HepG2 (cell line): ENCODE results near the gene TMC4. TPM values are rescaled to one million over a fixed set of nuclear protein-coding genes. Genes with fewer than 3 reads are reported as not detected.
"Not testable (repeated sequence)": the region's sequence is repeated elsewhere in the genome, so short reads cannot be mapped to it uniquely, and the experiment has no call there.

ENCODE experiments used
- ATAC-seq: fragments of 200-7000 bp; cut with Tn5 transposase; 3 replicates; pipeline ENCODE4 v1.9.1; 2020; ENCODE audit warnings: mild to moderate bottlenecking, moderate library complexity
- BruUV-seq: library from RNA; stranded (reverse); fragments of 400-500 nt; replicated peaks from 2 replicates; lab custom pipeline; 2021; lab: Mats Ljungman, UMichigan
- CTCF ChIA-PET: fragments of 300-600 bp; formaldehyde crosslinking; extraction: SDS; loops from one replicate; lab custom pipeline; 2021; ENCODE audit warnings: low total read pairs, inconsistent platforms, low intra/inter-chr PET ratio; lab: Yijun Ruan, JAX
- POLR2A ChIA-PET: fragments of 350-600 bp; sonication (Branson Sonifier 250); formaldehyde crosslinking; loops from one replicate; lab custom pipeline; 2020; ENCODE audit warnings: antibody characterized with exemption, inconsistent platforms; lab: Yijun Ruan, JAX
- DNase-seq: peaks from one replicate; pipeline ENCODE4 v3.0.0-alpha.2; 2015; ENCODE audit warnings: low spot score
- FAIRE-seq: peaks from 3 replicates; lab custom pipeline; 2011; peaks lifted over from hg19 to GRCh38; lab: Jason Lieb, UNC
- H2AFZ ChIP-seq: one replicate; pipeline ENCODE4 v1.6.1; 2011; ENCODE audit warnings: low read length, inconsistent platforms
- H3K27ac ChIP-seq: fragments of 300-600 bp; 3 replicates; pipeline ENCODE4 v1.8.0; 2011; ENCODE audit warnings: mixed run types, mild to moderate bottlenecking, mixed read lengths, low read length, inconsistent platforms; ENCODE audit not compliant: insufficient read depth; ENCODE audit errors: extremely low read length
- H3K27me3 ChIP-seq, 2 experiments: fragments of 200-600 bp in 1 of 2; 2 replicates in 1 of 2; 3 replicates in 1 of 2; pipeline versions ENCODE4 v1.6.0 to v1.8.0; 2011; ENCODE audit warnings: low read length in 2 of 2, mild to moderate bottlenecking in 2 of 2, moderate library complexity in 2 of 2, inconsistent platforms in 1 of 2; ENCODE audit not compliant: insufficient read depth in 2 of 2, control insufficient read depth in 1 of 2
- H3K36me3 ChIP-seq, 2 experiments: fragments of 200-600 bp in 1 of 2; replicated peaks in 1 of 2; 2 replicates in 1 of 2; 3 replicates in 1 of 2; pipeline versions ENCODE4 v1.5.1 to v1.8.0; 2011; ENCODE audit warnings: low read length in 2 of 2, inconsistent platforms in 1 of 2; ENCODE audit not compliant: insufficient read depth in 2 of 2, control insufficient read depth in 1 of 2
- H3K4me1 ChIP-seq: 2 replicates; pipeline ENCODE4 v1.5.1; 2012; ENCODE audit warnings: low read length, inconsistent platforms; ENCODE audit not compliant: insufficient read depth
- H3K4me2 ChIP-seq: 2 replicates; pipeline ENCODE4 v1.6.0; 2011; ENCODE audit warnings: low read depth, low read length, inconsistent platforms
- H3K4me3 ChIP-seq, 3 experiments: fragments of 200-600 bp in 1 of 3; sonication (generic), shearing (Covaris generic) in 1 of 3; replicated peaks in 1 of 3; 2 replicates each; pipeline ENCODE4 v1.5.1; 2011 to 2016; ENCODE audit warnings: low read length in 3 of 3, inconsistent platforms in 2 of 3, low read depth in 2 of 3, mild to moderate bottlenecking in 2 of 3, control low read depth in 1 of 3, mixed read lengths in 1 of 3; ENCODE audit not compliant: insufficient read depth in 1 of 3
- H3K79me2 ChIP-seq: one replicate; pipeline ENCODE4 v1.6.1; 2011; ENCODE audit warnings: low read length, inconsistent platforms; ENCODE audit not compliant: insufficient read depth
- H3K9ac ChIP-seq: 2 replicates; pipeline ENCODE4 v1.6.0; 2011; ENCODE audit warnings: mild to moderate bottlenecking, low read depth, low read length, inconsistent platforms; ENCODE audit not compliant: insufficient read depth
- H3K9me3 ChIP-seq: 2 replicates; pipeline ENCODE4 v1.5.1; 2012; ENCODE audit warnings: mild to moderate bottlenecking, low read length
- H4K20me1 ChIP-seq: 2 replicates; pipeline ENCODE4 v1.6.0; 2011; ENCODE audit warnings: inconsistent platforms, mild to moderate bottlenecking, low read length, moderate library complexity; ENCODE audit not compliant: insufficient read depth
- ARID2 ChIP-seq: sonication (generic); formaldehyde crosslinking; IDR thresholded peaks from 2 replicates; pipeline ENCODE4 v1.8.1; 2022; ENCODE audit warnings: mild to moderate bottlenecking, missing genetic modification reagents, borderline replicate concordance
- CAMTA2 ChIP-seq: sonication (generic); formaldehyde crosslinking; IDR thresholded peaks from 2 replicates; pipeline ENCODE4 v1.4.0; 2020; ENCODE audit warnings: mild to moderate bottlenecking, missing genetic modification reagents, borderline replicate concordance
- EEA1 ChIP-seq: sonication (generic); formaldehyde crosslinking; IDR thresholded peaks from 2 replicates; pipeline ENCODE4 v1.5.1; 2020; ENCODE audit warnings: mild to moderate bottlenecking, missing genetic modification reagents, borderline replicate concordance
- ETV5 ChIP-seq: IDR thresholded peaks from 2 replicates; pipeline ENCODE4 v1.6.1; 2018; ENCODE audit warnings: missing biosample characterization, missing genetic modification reagents, inconsistent platforms, borderline replicate concordance
- HOXA3 ChIP-seq: sonication (generic); formaldehyde crosslinking; IDR thresholded peaks from 2 replicates; pipeline ENCODE4 v1.5.0; 2020; ENCODE audit warnings: missing genetic modification reagents
- KDM6A ChIP-seq: IDR thresholded peaks from 2 replicates; pipeline ENCODE4 v1.6.1; 2016; ENCODE audit warnings: low read depth
- NFE2 ChIP-seq: sonication (generic); formaldehyde crosslinking; IDR thresholded peaks from 2 replicates; pipeline ENCODE4 v1.4.0; 2020; ENCODE audit warnings: missing genetic modification reagents
- NR2F6 ChIP-seq, 2 experiments: IDR thresholded peaks; 2 replicates each; pipeline ENCODE4 v1.6.1; 2016; ENCODE audit warnings: antibody characterized with exemption in 1 of 2, mild to moderate bottlenecking in 1 of 2
- ZEB1 ChIP-seq: IDR thresholded peaks from 2 replicates; pipeline ENCODE4 v1.6.1; 2012; ENCODE audit warnings: mild to moderate bottlenecking, low read depth, inconsistent platforms; ENCODE audit not compliant: insufficient replicate concordance
- ZHX2 ChIP-seq, 2 experiments: sonication (generic) in 1 of 2; formaldehyde crosslinking in 1 of 2; IDR thresholded peaks; 2 replicates each; pipeline versions ENCODE4 v1.6.1 to v1.9.0; 2014 to 2022; ENCODE audit warnings: antibody characterized with exemption in 1 of 2, borderline replicate concordance in 1 of 2, inconsistent platforms in 1 of 2, low read depth in 1 of 2, missing genetic modification reagents in 1 of 2
- ZMYM4 ChIP-seq: sonication (generic); formaldehyde crosslinking; IDR thresholded peaks from 2 replicates; pipeline ENCODE4 v1.8.1; 2023; ENCODE audit warnings: mild to moderate bottlenecking, missing genetic modification reagents
- ZNF432 ChIP-seq: sonication (generic); formaldehyde crosslinking; IDR thresholded peaks from 2 replicates; pipeline ENCODE4 v1.5.0; 2020; ENCODE audit warnings: missing genetic modification reagents, mild to moderate bottlenecking, borderline replicate concordance
- ZNF543 ChIP-seq: sonication (generic); formaldehyde crosslinking; IDR thresholded peaks from 2 replicates; pipeline ENCODE4 v1.4.0; 2020; ENCODE audit warnings: mild to moderate bottlenecking, missing genetic modification reagents
- WGBS: methylation state at CpG from one replicate; pipeline ENCODE4 v1.1.6; 2017; ENCODE audit warnings: low lambda C conversion rate; 5-methylcytosine and 5-hydroxymethylcytosine counted together
- in situ Hi-C: cut with HindIII; loops from 2 replicates; pipeline ENCODE4 v1.10.0; 2017; ENCODE audit warnings: low pct_unique_long_range_greater_than_20kb; ENCODE audit not compliant: extremely low pct_ligation_motif_present
- intact Hi-C: fragments of 100-400 bp; cut with micrococcal nuclease; formaldehyde crosslinking; loops from one replicate; pipeline ENCODE4 v1.10.0; 2022; ENCODE audit not compliant: unreplicated experiment
- polyA plus RNA-seq, 8 experiments: library from polyadenylated mRNA; depleted of rRNA in 3 of 8; stranded (reverse) in 7 of 8; unstranded in 1 of 8; fragments of >200 nt; fragmentation: Illumina TruSeq in 4 of 8; extraction: Trizol in 4 of 8; gene quantifications; 2 replicates each; pipeline versions ENCODE4 v1.2.1 to v1.2.3, GENCODE V29; 2011 to 2016; ENCODE audit warnings: low read depth in 4 of 8, missing spikeins in 1 of 8, mixed read lengths in 1 of 8; ENCODE audit not compliant: insufficient read depth in 1 of 8
- total RNA-seq, 5 experiments: library from RNA; depleted of rRNA; stranded (reverse); fragments of >200 nt; fragmentation: Illumina TruSeq; extraction: Trizol; gene quantifications; 2 replicates each; pipeline ENCODE4 v1.2.3, GENCODE V29; 2016; ENCODE audit warnings: low read depth in 1 of 5
- TF ChIP-seq, protein P1 (sequence below): sonication (generic); formaldehyde crosslinking; IDR thresholded peaks from 2 replicates; pipeline ENCODE4 v1.9.0; 2022; ENCODE audit warnings: missing genetic modification reagents, mild to moderate bottlenecking, borderline replicate concordance

Gene TMC4
- total and polyA plus RNA-seq, 2 of the 13 experiments (the other 11 are each of a cell fraction or from before 2014, with no cell fraction given) = 0.13 to 0.24 TPM

DNA sequence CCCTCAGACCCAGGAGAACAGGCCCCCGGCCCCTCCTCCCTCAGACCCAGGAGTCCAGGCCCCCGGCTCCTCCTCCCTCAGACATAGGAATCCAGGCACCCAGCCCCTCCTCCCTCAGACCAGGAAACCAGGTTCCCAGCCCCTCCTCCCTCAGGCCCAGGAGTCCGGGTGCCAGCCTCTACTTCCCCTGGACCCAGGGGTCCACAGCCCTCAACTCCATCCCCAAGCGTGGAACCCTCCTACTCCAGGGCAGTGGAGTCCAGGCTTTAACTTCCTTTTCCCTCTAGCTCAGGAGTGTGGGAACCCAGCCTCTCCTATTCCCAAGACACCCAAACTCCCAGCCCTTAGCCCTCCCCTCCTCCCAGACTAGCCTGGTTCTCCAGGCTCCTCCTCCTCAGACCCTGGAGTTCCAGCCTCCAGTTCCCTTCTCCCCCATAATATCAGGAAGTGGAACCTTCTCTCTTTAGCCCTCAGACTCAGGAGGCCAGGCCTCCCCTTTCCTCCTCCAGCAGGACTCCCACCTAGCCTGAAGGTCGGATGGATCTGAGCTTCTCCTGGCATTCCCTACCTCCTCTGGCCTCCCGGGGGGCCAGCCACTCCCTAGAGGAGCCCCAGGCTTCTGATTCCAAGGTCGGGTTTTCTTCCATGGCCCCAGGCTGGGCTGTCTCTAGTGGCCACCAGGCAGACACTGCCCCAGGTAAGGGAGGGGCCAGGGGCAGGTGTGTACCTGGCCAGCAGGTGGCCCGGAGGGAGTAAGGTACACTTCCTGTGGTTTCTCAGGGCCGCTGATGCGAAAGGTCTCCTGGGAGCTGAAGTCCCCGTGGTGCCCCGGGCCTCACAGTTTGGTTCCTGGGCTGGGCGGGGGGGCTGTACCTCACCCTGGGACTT lies at the start of gene TMC4 (continued):
- TF ChIP-seq ZHX2 (IDR thresholded peaks at IDR 0.05; ENCODE audit: low read depth) (no peak), ZHX2 (CRISPR knock-in tag; IDR thresholded peaks at IDR 0.05; ENCODE audit: borderline replicate concordance) (no peak), ZNF543 (CRISPR knock-in tag) (no peak), ZEB1 (peak; percentile 99), ARID2 (CRISPR knock-in tag) (no peak), ZNF432 (CRISPR knock-in tag) (no peak), CAMTA2 (CRISPR knock-in tag) (no peak), NFE2 (no peak), ETV5 (CRISPR knock-in tag) (peak; percentile 14; the same call in 1 of the 2 replicates), HOXA3 (no peak), KDM6A (CRISPR knock-in tag) (no peak), EEA1 (CRISPR knock-in tag) (no peak), ZMYM4 (CRISPR knock-in tag) (no peak), NR2F6 (IDR thresholded peaks at IDR 0.05) (no peak), NR2F6 (CRISPR knock-in tag; IDR thresholded peaks at IDR 0.05) (no peak)
- TF ChIP-seq, protein P1, sequence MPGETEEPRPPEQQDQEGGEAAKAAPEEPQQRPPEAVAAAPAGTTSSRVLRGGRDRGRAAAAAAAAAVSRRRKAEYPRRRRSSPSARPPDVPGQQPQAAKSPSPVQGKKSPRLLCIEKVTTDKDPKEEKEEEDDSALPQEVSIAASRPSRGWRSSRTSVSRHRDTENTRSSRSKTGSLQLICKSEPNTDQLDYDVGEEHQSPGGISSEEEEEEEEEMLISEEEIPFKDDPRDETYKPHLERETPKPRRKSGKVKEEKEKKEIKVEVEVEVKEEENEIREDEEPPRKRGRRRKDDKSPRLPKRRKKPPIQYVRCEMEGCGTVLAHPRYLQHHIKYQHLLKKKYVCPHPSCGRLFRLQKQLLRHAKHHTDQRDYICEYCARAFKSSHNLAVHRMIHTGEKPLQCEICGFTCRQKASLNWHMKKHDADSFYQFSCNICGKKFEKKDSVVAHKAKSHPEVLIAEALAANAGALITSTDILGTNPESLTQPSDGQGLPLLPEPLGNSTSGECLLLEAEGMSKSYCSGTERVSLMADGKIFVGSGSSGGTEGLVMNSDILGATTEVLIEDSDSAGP (CRISPR knock-in tag) = no peak

- intact Hi-C loops = not testable (repeated sequence)
Observed at GRCh38 chr19:54221947-54222346, 49.0 kb upstream of the TMC4 start.

More at GRCh38 chr19:54221947-54222346, 49.0 kb upstream of the TMC4 start:
- DNase-seq, H3K27ac ChIP-seq, H3K4me3 ChIP-seq, H4K20me1 ChIP-seq, H3K4me2 ChIP-seq, in situ Hi-C loops, H3K79me2 ChIP-seq, POLR2A ChIA-PET, H3K9ac ChIP-seq, BruUV-seq, CTCF ChIA-PET, FAIRE-seq, ATAC-seq, H3K36me3 ChIP-seq, H2AFZ ChIP-seq, H3K9me3 ChIP-seq: not testable (repeated sequence)
- peaks cover 3 to 20% of the 10 kb centered on the region in 2 experiments; a peak in 4 of 5 replicates for H3K27me3 ChIP-seq
- peaks cover 18% of the 10 kb centered on the region for H3K4me1 ChIP-seq
- 100% methylated on average over 1 of the region's 7 CpGs for WGBS
